Activated effector memory CD4-positive, alpha-beta T cell treated with anti-CD3 and anti-CD28 coated beads, Interleukin-2, amount 50 U/mL, for 16 hours (primary cell): ENCODE results near the gene SLC35B4.

Experiments used
- DNase-seq: peaks from one replicate; pipeline ENCODE4 v3.0.0-alpha.2; 2020

The SLC35B4 gene, protein sequence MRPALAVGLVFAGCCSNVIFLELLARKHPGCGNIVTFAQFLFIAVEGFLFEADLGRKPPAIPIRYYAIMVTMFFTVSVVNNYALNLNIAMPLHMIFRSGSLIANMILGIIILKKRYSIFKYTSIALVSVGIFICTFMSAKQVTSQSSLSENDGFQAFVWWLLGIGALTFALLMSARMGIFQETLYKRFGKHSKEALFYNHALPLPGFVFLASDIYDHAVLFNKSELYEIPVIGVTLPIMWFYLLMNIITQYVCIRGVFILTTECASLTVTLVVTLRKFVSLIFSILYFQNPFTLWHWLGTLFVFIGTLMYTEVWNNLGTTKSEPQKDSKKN

DNA sequence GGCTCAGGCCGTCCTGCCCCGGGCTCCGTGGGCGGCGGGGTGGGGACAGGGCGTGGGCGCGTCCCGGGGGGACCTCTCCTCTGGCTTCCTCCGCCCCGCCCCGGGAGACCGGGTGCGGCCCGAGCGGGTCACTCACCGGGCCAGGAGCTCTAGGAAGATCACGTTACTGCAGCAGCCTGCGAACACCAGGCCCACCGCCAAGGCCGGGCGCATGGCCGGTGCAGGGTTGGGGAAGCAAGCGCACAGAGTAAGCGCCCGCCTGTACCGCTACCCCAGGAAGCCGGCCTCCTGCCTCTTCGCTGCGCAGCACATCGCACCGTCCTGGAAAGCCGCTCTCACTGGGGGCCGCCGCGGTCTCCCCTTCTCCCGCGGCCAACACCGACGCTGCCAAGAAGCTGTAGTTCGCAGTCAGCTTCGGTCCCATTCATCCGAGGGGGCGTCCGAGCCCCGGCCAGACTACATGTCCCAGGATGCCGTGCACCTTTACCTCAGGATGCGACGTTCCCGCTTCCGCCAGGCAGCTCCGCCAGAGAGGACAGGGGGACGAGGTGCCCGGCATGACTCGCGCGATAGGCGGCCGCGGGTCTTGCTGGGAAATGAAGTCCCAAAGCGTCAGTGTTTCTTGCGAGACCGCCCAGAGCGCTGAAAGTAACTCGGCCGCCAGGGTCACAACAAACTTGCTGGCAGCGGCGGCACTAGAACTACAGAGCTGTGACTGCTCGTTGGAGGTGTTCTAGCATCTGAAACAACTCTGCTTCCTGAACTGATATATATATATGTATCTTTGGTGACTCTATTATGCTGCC lies at the start of gene SLC35B4:
Gene SLC35B4 (minus strand): TSS at position 392 of the 806 bp plus-strand sequence. CDS start 179 bp downstream, at position 213.
- DNase-seq = peak; percentile 98

DNA sequence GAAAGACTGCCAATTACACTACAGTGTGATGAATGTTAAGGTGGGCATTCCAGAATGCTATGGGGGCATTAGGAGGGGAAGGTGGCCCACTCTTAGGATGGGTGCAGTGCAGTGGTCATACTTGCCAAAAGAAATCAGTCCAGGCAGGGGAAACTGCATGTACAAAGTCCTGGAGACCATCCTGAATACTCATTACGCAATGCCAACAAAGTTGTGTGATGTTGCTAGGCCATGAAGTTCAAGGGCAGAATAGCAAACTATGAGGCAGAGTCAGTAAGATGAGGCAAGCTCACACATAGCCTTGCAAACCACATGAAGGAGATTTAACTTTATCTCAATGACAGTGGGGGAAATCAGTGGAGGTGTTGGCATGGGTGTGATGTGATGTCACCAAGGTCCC lies 49.8 kb upstream of the SLC35B4 start:
- no peak for DNase-seq

DNA sequence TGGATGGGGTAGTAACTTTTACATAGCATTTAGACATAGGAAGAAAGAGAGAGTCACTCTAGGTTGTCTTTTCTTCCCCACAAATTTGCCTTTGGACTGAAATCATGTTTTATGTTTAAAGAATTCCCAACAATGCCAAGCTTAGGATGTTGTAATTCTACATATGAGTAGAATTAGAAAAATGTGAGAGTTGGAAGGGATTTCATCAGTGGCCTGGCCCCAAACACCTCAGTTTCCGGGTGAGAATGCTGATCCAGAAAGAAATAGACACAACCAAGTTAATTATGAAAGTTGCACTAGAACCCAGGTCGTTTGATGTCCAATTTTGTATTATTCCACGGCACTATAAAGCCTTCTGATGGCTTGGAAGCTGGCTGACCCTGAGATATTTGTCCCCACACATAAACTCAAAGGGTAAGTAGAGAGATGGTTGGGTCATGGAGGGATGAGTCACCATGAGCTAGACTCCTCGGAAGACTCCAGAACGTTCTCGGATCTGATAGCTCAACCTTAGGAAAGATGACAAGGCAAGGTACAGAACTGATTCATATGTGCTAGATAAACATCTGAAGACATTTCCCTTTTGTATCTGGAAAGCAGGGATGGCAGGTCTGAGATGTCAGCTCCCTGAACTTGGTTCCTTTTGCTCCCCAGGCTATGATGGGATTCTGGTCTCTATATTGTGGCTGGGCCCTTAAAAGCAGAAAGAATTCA lies 48.8 kb upstream of the SLC35B4 start:
- DNase-seq = no peak

DNA sequence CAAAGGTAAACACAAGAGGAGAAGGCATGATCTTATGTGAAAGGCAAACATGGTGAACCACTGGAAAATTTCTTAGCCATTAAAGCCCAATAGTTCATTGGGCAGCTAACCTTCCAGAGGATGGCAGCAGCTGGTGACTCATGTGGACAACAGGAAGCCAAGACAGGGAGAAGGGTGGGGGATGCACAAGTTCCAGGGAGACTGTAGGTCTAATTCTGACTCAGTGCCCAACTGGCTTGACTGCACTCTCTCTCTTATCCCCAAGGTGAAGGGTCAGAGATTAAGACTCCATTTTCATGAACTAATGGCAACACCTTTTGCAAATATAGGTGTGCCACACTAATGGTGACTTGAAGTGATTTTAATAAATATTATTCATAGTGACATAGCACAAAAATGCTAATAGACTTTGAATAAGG lies 47.9 kb upstream of the SLC35B4 start:
- DNase-seq = no peak

DNA sequence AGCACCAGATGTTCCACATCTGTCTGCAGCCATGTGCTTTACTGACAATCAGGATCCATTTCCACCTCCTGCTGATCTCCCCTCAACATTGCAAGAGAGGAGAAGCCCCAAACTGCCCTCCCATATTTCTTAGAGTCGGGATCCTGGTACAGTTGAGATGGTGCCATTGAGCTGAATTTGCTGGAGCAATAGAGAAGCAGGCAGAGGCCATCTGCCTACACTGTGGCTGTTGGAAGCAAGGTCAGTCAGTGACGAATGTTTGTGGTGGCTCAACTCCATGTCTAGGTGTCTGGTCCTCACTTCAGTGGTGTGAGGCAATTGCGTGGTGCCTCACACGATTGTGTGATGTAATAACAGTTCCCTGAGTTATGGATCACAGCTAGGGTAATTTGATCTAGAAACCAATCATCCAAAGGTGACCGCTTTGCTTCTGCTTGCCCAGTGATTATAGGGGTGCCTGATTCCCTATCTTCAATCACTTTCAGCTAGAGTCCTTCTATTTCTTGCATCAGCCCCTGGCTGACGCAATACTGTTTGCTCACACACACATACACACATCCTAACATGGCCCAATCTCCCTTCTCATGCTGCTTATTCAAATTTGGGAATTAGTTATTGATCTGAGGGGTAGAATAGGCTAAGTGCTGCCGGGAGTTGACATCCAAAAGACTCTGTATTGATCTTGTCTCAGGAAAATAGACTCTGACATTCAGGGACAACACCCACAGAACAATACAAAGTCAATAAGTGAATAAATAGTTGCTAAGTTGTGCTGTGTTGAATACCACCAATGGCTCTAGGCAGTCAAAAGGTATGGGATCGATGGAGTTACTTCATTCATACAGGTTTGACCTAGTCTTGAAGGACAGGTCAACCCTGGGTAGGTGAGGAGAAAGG lies 46.1 kb upstream of the SLC35B4 start:
- DNase-seq = no peak

DNA sequence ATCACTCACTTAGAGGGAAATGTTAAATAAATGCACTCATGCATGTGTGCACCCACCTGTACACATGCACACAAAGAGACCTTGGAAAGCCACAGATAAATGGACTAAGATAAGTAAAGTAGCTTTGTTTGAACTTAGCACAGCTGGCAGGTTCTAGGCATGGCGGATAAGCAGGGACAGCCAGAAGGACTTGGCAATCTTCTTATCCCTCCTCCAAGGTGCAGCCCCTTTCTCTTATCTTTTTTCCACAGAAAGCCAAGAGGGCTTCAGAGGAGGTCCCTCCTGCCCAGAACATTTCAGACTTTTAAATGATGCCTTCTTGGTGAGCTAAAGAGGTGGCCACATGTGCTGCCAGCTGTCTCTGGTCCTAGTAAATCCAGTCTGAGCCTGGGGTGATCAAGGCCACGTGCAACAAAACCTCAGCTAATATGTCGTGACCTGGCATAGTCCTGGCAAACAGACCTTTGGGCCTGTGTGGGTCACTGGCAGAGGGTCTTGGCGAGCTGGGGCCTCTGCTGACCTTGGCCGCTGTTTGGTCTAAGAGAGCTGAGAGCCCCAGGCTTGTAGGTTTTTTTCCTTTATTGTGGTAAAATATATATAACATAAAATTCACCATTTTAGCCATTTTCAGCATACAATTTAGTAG lies 43.2 kb upstream of the SLC35B4 start:
- DNase-seq = no peak

DNA sequence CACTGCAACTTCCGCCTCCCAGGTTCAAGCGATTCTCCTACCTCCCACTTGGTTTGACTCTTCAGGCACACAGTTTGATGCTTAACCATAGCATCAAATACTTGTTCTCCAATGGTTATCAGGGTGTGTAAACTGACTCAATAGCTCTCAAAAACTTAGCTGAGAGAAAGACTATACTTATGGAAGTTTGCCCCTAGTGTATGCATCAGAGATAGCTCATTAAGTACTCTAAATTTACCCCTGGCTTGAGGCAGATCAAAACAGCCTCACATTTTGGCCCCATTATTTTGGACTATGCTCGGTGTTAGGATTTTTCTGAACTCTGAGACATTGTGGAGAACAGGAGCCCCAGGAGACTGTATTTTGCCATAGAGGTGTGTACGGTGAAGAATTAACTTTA lies 40.8 kb upstream of the SLC35B4 start:
- DNase-seq = no peak

DNA sequence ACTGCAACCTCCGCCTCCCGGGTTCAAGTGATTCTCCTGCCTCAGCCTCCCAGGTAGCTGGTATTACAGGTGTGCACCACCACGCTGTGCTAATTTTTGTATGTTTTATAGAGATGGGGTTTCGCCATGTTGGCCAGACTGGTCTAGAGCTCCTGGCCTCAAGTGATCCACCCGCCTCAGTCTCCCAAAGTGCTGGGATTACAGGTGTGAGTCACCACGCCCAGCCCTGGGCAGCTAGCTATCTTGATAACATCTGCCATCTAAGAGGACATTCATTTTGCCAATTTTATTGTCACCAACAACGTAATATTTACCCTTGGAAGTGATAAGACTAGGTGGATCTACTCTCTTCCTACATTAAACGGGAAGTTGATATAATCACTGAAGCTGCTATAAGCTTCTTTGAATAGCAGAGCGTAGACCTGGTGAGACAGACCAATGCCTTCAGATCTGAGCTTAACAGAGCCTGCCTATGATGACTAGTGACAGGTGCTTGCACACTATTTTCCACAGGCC lies 39.7 kb upstream of the SLC35B4 start:
- DNase-seq = no peak

DNA sequence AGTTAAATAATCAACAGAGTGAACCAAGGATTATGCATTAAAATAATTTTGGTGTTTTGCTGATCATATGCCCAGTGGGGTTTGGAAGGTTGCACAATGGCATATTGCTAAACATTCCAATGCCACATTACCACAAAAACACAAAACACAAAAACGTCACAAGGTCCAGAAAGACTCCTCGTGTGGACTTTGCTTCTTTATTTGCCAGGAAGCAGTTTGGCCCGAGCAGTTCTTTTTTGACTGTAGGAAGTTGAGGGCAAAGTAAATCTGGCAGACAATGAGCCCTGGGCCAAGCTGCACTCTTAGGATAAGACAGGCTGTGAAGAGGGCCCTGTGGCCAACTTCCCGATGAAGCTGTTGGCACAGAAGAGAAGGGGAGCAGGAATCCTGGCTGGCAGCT lies 39.2 kb upstream of the SLC35B4 start:
- no peak for DNase-seq

DNA sequence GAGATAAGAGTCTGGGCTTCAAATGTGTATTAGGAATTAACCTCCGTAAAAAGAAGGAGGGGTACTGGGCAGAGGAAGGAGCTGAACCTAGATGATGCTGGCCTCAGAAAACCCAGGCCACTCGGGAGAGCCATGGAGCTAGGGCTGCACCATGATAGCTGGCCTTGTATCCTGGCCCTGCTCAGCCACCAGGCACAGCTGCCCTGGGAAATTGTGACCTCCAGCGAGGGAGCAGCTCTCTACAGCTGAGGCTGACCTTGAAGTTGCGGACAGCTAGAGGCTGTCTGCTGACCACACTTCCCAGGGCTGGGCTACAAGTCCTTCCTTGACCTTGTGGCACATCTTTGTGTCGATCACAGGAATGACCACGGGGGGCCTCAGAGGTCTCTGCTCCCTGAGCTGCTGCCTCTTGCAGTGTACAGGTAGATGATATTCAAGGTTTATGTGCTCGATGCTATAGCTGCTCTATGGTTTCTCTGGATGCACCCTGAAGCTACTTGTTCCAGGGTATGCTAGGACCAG lies 38.3 kb upstream of the SLC35B4 start:
- no peak for DNase-seq

DNA sequence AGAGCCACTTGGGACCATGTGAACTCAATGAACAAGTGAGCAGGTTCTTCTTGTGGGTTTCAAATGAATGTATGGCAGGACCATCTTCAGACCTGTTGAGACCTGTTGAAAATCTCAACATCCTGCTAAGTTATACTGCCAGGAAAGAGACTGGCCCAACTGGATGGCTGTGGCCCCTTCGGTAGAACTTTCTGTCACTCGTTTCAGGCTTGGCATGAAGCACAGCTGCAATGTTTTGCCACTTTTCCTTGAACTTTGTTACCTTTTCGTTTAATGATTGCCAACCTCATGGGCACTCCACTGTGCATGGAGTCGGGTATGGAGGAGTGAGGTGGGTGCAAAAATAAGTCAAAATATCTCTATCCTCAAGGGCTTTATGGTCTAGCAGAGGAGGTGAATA lies 36.7 kb upstream of the SLC35B4 start:
- DNase-seq = no peak

DNA sequence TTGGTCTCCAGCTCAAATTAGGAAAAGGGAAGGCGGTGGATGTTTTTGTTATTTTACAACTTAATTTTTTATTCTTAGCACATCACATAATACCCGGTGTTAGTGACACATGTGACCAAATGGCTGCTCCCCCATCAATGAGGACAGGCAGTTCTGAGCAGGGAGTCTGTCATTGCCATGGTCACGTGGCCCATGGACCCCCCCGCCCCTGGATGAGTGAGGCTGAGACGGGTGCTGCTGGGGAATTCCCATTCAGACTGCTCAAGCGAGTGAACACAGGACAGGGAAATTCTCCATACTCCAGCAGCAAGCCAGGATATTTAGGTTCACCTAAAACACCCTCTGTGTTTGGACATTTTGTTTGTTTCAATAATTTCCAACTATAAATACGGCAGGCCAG lies 34.7 kb upstream of the SLC35B4 start:
- DNase-seq = no peak

DNA sequence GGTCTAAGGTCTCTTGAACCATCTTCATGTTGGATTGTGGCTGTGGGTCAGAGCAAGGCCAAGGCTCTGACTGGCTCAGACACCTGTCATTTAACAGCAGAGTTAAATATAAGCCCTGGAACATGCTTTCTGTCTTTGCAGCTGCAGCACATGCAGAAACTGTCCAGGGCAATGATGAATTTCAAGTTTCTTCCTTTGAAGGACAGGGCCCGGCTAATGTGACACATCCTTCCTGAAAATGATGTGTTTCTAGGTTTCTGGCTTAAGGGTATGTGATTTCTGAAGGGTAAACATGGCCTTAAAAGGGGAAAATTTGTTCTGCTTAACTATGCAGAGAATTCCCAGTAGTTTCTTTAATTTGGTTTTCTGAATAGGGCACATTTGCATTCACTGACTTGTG lies 34.0 kb upstream of the SLC35B4 start:
- no peak for DNase-seq

DNA sequence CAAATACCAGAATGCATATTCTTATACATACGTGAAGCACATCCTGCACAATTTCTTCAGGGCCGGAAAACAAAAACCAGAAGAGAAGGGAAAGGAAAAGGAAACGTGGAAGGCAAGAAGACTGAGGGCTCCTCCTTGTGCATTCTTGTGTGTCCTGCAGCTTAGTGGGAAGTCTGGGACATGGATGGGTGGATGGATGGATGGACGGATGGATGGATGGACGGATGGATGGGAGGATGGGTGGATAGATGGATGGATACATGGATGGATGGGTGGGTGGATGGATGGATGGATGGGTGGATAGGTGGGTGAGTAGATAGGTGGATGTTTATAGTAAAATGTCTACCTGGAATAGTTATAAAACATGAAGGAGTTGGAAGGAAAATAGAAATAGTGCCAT lies 30.8 kb upstream of the SLC35B4 start:
- no peak for DNase-seq

DNA sequence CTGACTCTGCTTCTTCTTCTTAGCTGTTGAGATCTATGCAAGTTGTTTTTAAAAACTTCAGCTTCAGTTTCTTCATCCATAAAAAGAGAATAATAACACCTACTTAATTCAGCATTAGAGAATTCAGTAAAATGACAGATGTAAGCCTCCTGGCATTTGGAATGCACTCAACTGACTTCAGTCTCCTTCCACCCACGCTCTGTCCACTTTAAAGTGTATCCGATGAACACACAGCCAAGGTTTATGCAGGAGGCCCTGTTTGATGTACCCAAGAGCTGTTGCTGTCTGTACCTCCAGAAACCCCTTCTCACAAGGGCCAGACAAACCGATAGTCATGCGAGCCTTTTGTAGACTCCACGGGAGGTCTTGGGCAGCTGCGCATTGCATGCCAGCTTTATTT lies 27.1 kb upstream of the SLC35B4 start:
- DNase-seq = no peak

DNA sequence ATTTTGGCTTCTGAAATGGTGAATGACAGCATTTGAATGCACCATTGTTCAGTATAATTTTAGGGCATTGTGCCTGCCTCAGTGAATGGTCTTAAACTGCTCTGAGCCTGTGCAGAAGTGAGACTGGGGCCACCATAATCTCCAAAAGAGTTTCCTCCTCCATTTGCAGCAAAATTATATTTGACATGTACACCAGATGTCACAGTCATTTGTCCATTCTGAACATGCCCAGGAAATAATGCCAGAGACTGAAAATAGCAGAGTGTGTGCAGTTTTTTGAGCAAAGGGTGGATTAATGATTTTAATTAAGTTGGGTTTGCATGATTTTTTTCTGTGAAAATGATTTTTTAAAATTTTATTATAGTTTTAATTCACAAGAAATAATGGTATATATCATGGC lies 26.4 kb upstream of the SLC35B4 start:
- DNase-seq = no peak

DNA sequence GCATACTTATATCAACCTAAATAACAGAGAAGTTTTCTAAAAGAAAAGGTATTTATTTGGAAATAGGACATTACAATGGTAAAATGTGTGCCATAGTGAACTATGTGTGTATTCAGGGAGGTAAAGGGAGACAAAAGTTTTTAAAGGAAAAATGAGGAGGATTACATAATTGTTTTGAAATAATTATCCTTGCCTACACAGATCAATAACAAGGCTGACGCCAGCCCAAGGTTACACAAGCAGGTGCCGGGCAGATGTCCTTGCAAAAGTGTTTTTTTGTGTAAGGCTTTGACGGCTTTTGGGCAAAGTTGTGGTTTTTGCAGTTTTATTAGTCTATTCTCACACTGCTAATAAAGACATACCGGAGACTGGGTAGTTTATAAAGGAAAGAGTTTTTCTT lies 22.7 kb upstream of the SLC35B4 start:
- no peak for DNase-seq

DNA sequence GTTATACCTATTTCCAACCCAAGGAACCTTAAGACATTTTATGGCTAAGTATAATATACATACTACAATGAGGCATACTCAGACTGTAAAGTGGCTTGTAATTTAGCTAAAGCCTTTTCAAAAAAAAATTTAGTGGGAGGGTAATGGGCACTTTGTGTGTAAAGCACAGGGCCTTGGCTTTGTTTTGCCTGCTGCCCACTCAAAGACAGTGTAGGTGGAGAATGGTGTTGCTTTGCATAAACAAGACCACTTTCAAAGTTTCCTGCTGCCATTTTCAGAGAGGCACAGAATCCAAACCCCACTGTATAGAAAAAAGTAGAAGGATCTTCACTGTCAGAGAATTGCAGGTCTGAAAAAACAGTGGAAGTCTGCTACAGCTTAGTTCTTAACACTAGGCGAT lies 21.2 kb upstream of the SLC35B4 start:
- DNase-seq = no peak

DNA sequence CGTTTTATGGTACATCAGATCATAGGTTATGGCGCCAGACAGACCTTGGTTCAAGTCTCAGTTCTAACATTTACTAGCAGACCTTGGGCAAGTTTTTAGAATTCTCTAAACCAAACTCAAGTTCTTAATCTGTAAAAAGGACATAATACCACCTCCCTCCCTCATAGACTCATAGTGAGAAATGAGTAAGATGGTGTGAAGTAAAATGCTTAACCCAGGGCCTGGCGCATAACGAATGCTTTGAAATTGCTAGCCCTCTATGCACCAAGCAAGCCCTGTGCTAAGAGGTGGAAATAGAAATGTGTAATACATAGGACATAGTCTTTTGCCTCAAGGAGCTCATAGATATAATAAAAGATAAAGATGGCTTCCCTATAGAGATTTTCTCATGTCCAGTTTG lies 17.7 kb upstream of the SLC35B4 start:
- DNase-seq = no peak

DNA sequence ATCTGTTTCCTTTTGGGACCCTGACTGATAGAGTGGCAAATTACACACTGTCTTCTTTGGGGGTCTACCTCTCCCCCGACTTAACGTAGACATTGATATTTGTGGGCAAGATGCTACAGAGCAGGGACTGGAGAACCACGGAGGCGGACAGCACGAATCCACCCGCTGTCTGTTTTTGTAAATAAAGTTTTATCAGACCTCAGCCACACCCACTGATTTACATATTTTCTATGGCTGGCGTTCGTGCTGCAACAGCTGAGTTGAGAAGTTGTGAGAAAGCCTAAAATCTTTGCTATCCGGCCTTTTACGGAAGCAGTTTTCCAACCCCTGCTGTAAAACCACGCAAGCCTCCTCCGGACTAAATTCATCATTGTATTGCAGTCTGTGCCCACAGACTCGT lies 17.2 kb upstream of the SLC35B4 start:
- no peak for DNase-seq

DNA sequence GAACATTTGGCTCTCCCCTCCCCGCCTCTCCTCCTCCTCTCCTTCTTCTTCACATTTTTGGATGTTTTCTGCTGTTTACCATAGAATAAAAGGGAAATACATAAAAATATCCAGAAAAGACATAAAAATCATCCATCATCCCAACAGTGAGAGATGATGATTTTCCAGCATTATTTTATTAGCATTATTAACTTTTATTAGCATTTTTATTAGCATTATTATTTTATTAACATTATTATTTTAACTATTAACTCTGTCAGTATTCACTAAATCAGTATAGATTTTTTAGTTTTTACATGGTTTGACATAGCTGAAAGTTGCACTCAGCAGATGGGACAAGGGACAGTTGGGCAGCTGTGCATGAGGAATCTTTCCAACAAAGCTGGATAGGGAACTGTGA lies 16.2 kb upstream of the SLC35B4 start:
- no peak for DNase-seq

DNA sequence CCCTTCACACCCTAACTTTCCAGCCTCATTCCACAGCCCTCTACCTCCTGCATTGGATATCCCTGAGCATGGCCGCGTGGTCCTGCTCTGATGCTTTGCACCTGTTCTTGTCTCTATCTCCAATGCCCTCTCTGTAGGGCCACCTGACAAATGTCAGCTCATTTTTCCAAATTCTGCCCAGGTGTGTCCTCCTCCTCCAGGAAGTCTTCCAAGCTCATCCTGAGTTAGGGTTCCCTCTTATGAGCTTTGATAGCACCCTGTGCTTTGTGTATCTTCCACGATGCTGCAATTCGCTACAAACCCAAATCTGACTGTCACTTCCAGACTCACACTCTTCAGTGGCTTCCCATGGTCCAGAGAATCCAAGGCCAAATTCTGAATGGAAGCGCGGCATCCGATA lies 14.7 kb upstream of the SLC35B4 start:
- no peak for DNase-seq
